Measurements from ENCODE around the gene DIO3.

Gene DIO3

DNA sequence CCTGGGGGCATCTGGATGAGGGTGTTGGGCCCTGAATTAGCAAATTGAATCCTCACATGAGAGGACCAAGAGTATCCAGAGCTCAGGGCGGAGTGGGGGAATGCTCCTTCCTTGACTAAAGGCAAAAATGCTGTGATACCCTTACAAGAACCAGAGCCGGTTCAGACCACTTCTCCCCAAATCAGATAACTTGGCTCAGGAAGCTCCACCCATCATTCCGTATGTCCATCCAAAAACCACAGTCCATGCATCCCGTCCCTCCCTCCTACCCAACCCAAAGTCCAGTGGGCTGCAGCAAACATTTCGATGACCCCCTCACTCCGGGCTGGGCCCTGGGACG lies 22.4 kb downstream of the DIO3 start:
- H3K4me3 ChIP-seq (ENCODE audit: low read length): no peak overlapping the region
- no peak for DNase-seq (ENCODE audit: low read depth)
- TF ChIP-seq, protein P1, sequence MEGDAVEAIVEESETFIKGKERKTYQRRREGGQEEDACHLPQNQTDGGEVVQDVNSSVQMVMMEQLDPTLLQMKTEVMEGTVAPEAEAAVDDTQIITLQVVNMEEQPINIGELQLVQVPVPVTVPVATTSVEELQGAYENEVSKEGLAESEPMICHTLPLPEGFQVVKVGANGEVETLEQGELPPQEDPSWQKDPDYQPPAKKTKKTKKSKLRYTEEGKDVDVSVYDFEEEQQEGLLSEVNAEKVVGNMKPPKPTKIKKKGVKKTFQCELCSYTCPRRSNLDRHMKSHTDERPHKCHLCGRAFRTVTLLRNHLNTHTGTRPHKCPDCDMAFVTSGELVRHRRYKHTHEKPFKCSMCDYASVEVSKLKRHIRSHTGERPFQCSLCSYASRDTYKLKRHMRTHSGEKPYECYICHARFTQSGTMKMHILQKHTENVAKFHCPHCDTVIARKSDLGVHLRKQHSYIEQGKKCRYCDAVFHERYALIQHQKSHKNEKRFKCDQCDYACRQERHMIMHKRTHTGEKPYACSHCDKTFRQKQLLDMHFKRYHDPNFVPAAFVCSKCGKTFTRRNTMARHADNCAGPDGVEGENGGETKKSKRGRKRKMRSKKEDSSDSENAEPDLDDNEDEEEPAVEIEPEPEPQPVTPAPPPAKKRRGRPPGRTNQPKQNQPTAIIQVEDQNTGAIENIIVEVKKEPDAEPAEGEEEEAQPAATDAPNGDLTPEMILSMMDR (conservative IDR thresholded peaks at IDR 0.05; ENCODE audit: low read length): no peak

DNA sequence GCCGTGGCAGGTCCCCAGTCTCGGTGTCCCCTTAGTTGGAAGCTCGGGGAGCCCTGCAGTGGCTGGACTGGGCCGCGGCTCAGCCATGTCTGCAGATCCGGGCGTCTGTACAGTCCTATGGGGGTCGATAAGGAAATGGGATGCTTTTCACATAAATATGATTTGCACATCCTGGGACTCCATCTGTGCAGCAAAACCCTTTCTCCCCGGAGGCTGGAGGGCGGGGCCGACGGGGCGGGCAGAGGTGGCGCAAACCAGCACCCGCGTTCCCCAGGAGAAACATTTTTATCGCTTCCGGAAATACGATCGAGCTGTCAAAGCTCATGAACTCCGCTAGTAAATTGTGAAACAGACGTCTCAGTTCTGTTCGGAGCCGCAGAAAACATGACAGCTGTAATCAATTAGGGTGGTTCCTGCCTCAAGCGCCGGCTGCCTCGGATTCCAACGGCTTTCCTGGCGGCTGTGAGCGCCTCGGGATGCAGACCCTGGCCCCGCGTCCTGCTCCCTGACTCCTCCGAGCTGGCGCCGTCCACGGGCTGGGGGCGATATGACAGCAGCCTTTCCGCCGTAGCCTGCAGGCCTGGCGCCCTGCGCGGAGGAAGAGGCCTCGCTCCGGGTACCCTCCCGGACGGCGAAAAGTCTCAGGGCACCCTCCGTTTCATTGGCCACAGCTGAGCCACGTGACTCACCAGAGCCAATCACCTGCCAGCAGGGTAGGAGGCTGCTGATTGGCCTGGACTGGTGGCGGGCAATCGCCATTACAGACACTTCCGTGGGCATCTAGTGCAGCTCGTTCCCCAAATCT lies 23.0 kb downstream of the DIO3 start:
- DNase-seq (ENCODE audit: low read depth): peak; percentile 84
- H3K4me3 ChIP-seq (ENCODE audit: low read length): peak overlapping the region; percentile 30
- TF ChIP-seq, protein P1 (conservative IDR thresholded peaks at IDR 0.05; ENCODE audit: low read length): no peak

DNA sequence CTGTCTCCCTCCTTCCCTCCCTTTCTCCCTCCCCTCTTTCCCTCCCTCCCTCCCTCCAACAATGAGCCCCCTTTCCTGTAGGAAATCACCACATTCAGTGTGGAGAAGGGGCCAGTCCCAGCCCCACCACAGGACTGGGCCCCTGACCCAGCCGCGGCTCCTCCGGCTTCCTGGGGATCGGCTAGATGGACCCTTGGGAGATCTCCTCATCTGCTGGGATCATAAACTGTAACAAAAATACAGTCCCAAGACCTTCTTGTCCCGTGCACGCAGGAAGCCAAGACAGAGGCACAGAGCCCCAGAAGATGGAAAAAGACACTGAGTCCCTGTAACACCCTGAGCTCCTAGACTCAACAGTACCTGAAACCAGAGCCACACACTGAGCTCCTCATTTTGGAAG lies 23.9 kb downstream of the DIO3 start:
- no peak for DNase-seq (ENCODE audit: low read depth)
- TF ChIP-seq, protein P1 (conservative IDR thresholded peaks at IDR 0.05; ENCODE audit: low read length): no peak
- H3K4me3 ChIP-seq (ENCODE audit: low read length): no peak overlapping the region

DNA sequence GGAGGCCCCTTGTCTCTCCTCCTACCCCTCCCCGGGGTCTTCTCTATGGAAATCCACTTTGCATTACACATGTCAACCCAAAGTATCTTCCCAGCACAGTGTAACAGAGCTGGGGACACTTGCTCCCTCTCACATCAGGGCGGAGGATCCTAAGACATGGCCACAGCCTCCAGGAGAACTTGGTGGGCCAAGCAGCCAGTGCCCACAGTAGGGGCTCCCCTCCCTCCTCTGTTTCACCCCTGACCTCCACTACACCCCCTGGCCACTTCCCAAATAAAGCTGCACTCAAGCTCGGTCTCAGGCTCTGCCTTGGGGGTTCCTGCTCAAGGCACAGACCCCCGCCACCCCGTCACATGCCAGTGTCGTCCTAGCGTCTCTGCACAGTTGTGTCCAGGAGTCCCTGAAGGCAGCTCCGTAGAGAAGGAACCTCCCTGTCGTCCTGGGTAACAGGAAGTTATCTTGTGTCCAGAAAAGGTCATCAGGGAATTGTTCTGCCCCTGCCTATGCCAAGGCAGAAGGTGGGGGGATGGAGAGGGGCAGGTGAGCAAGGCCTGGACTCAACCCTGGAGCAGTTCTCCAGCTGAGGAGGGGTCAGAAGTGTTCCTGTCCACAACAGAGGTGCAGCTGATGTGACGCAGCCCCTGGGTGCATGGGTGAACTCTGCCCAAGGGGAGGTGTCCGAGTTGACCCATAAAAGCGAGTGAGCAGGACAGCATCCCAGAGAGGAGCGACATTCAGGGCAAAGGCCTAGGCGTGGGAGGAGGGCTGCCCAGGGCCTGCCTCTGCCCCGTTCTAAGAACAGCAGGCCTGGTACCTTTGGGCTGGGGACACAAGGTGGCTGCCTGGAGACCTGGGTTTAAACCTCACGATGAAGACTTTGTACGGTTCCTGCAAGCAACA lies 25.5 kb downstream of the DIO3 start:
- H3K4me3 ChIP-seq (ENCODE audit: low read length): no peak overlapping the region
- no peak for DNase-seq (ENCODE audit: low read depth)
- TF ChIP-seq, protein P1 (conservative IDR thresholded peaks at IDR 0.05; ENCODE audit: low read length): no peak

DNA sequence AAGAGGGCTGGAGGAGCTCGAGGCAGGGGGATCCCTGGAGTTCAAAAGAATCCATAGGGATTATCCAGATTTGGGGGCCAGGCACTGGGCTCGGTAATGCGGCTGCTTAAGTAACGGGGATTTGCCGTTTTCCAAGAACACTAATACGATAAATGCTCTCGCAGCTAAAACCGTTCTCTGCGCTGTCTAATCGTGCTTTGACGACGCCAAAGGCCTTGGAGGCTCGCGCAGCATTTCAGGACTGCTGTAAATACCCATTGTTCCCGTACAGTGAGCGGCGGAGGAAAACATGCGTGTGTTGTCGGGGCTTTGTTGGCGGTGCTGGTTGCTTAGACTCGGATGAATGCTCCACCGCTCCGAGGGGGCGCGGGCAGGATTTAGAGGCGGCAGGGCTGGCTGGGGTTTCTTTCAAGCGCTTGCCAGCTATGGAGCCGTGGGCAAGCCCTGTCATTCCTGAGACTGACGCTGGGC lies 26.2 kb downstream of the DIO3 start:
- TF ChIP-seq, protein P1 (conservative IDR thresholded peaks at IDR 0.05; ENCODE audit: low read length): no peak
- no peak for DNase-seq (ENCODE audit: low read depth)

DNA sequence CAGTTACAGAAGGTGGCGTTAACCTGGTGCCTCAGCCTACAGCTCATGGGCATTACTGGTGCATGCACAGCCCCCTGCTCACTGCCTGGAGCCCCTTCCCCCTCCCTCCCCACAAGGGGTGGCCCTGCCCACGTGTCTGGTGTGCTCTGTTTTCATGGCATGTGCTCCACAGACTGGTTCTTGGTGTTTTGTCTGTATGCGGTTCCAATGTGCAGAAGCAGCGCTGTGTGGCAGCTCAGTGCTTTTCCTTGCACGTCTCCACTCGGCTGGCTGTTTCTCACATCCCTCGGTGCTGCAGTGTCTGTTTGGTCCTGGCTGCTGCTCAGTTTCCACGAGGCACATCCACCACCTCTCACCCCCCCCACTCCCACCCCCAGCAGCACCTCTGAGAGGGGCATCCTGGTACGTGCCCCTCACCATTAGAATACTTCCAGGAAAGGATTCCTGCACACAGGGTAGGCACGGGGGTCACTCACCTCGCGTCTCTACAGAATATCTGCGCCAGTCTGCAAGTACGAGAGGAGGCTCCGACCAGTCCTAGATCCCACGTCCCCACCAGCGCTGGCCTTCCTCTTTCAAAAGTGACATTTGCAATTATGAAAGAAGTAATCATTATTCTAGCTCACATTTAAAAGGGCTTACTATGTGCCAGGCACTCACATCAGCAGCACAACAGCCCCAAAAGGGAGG lies 27.1 kb downstream of the DIO3 start:
- DNase-seq (ENCODE audit: low read depth): no peak
- TF ChIP-seq, protein P1 (conservative IDR thresholded peaks at IDR 0.05; ENCODE audit: low read length): no peak
- no peak overlapping the region for H3K4me3 ChIP-seq (ENCODE audit: low read length)

More for the DNA sequence above, 26.2 kb downstream of the DIO3 start:
- H3K4me3 ChIP-seq (ENCODE audit: low read length): no peak overlapping the region

Data from AG10803 (cell line).